Ascending aorta (tissue), 2 donors: ENCODE data around the gene TMEM161B. TPM values are rescaled to one million over a fixed set of nuclear protein-coding genes. Genes with fewer than 3 reads are reported as not detected.

Experiments used
- DNase-seq, 2 donors: peaks; one replicate each; pipeline ENCODE4 v3.0.0-alpha.2; 2019; ENCODE audit warnings: low spot score in 2 of 2
- H3K27ac ChIP-seq, 2 donors: fragments of 200-600 bp; sonication (generic); one replicate each; pipeline ENCODE4 v1.5.1; 2016 to 2017; ENCODE audit warnings: mild to moderate bottlenecking in 1 of 2
- H3K27me3 ChIP-seq: fragments of 200-600 bp; sonication (generic); one replicate; pipeline ENCODE4 v1.5.1; 2017
- H3K36me3 ChIP-seq, 2 donors: fragments of 200-600 bp; sonication (generic); one replicate each; pipeline ENCODE4 v1.5.1; 2016
- H3K4me1 ChIP-seq, 2 donors: fragments of 200-600 bp; sonication (generic); one replicate each; pipeline ENCODE4 v1.5.1; 2016 to 2017; ENCODE audit warnings: mild to moderate bottlenecking in 1 of 2
- H3K4me3 ChIP-seq, 2 donors: fragments of 200-600 bp; sonication (generic); one replicate each; pipeline ENCODE4 v1.5.1; 2016 to 2017; ENCODE audit warnings: mild to moderate bottlenecking in 1 of 2
- H3K9me3 ChIP-seq, 2 donors: fragments of 200-600 bp; sonication (generic); one replicate each; pipeline ENCODE4 v1.5.1; 2016
- intact Hi-C: fragments of 100-400 bp; cut with DNase I; formaldehyde crosslinking; loops from one replicate; pipeline ENCODE4 v1.15.1; 2023
- total RNA-seq: library from RNA; depleted of rRNA; stranded (reverse); fragments of >200 nt; gene quantifications from one replicate; pipeline ENCODE4 v1.1.0, GENCODE V29; 2016
- TF ChIP-seq, protein P1 (sequence below), 3 experiments: fragments of 200-600 bp in 2 of 3; fragments of 450-650 bp in 1 of 3; sonication (generic) in 2 of 3; IDR thresholded peaks; one replicate each; pipeline ENCODE4 v1.5.1; 2016 to 2019; ENCODE audit warnings: antibody characterized with exemption in 3 of 3, mild to moderate bottlenecking in 1 of 3, moderate library complexity in 1 of 3

TMEM161B gene
- total RNA-seq, 1 donor from 2014 or later: 3.7 TPM

- Histone ChIP-seq H3K27ac (no peak overlapping the region), H3K36me3 (no peaks in the 10 kb centered on the region), H3K27me3 (no peaks in the 10 kb centered on the region), H3K9me3 (no peaks in the 10 kb centered on the region), H3K4me1 (no peaks in the 10 kb centered on the region), H3K4me3 (no peak overlapping the region)
- no peak for DNase-seq
- intact Hi-C loops: no loop called here
- TF ChIP-seq, protein P1, sequence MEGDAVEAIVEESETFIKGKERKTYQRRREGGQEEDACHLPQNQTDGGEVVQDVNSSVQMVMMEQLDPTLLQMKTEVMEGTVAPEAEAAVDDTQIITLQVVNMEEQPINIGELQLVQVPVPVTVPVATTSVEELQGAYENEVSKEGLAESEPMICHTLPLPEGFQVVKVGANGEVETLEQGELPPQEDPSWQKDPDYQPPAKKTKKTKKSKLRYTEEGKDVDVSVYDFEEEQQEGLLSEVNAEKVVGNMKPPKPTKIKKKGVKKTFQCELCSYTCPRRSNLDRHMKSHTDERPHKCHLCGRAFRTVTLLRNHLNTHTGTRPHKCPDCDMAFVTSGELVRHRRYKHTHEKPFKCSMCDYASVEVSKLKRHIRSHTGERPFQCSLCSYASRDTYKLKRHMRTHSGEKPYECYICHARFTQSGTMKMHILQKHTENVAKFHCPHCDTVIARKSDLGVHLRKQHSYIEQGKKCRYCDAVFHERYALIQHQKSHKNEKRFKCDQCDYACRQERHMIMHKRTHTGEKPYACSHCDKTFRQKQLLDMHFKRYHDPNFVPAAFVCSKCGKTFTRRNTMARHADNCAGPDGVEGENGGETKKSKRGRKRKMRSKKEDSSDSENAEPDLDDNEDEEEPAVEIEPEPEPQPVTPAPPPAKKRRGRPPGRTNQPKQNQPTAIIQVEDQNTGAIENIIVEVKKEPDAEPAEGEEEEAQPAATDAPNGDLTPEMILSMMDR (IDR thresholded peaks at IDR 0.05): no peak
Observed at GRCh38 chr5:88258636-88259035, 10.0 kb downstream of the TMEM161B start.

DNA sequence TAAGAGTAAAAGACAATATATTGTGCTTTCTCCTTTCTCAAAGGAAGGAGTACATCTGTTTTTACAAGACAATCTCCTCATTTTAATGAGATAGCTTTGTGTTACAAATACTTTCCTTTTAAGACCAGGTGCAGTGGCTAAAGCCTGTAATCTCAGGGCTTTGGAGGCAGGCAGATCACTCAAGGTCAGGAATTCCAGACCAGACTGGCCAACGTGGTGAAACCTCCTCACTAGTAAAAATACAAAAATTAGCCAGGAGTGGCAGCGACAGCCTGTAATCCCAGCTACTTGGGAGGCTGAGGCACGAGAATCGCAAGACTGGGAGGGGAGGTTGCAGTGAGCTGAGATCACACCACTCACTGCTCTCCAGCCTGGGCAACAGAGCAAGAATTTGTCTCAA is 11.8 kb downstream of the TMEM161B start:
- intact Hi-C loops: no loop called here
- Histone ChIP-seq H3K9me3 (no peaks in the 10 kb centered on the region), H3K36me3 (no peaks in the 10 kb centered on the region), H3K4me1 (no peaks in the 10 kb centered on the region), H3K27ac (no peak overlapping the region), H3K27me3 (no peaks in the 10 kb centered on the region), H3K4me3 (no peak overlapping the region)
- TF ChIP-seq, protein P1 (IDR thresholded peaks at IDR 0.05): no peak
- no peak for DNase-seq

- Histone ChIP-seq H3K9me3 (no peaks in the 10 kb centered on the region), H3K4me1 (no peaks in the 10 kb centered on the region), H3K4me3 (no peak overlapping the region), H3K27ac (no peak overlapping the region), H3K36me3 (no peaks in the 10 kb centered on the region), H3K27me3 (no peaks in the 10 kb centered on the region)
- DNase-seq: no peak
- intact Hi-C loops: no loop called here
- TF ChIP-seq, protein P1 (IDR thresholded peaks at IDR 0.05): no peak
Observed at GRCh38 chr5:88256037-88256436, 12.6 kb downstream of the TMEM161B start.

DNA sequence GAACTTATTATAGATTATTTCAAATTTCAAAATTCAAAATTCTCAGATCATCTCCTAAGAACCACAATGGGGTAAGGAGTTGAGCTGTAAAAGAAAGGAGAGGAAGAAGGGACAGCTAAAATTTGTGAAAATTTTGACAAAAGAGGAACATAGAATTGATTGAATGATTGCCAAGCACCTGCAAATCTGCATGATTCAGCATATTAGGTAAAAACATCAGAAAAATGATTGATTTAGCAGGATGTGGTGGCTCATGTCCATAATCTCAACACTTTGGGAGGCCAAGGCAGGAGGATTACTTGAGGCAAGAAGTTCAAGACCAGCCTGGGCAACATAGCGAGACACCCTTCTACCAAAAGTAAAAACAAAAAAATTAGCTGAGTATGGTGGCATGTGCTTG is 14.3 kb downstream of the TMEM161B start:
- TF ChIP-seq, protein P1 (IDR thresholded peaks at IDR 0.05): no peak

GRCh38 chr5:88251048-88251711 is 17.5 kb downstream of the TMEM161B start:
- Histone ChIP-seq H3K36me3 (no peaks in the 10 kb centered on the region), H3K4me3 (no peak overlapping the region), H3K9me3 (no peaks in the 10 kb centered on the region), H3K4me1 (no peaks in the 10 kb centered on the region), H3K27me3 (no peaks in the 10 kb centered on the region), H3K27ac (no peak overlapping the region)
- no peak for DNase-seq
- TF ChIP-seq, protein P1 (IDR thresholded peaks at IDR 0.05): no peak
- intact Hi-C loops: no loop called here

More for the DNA sequence above, 14.3 kb downstream of the TMEM161B start:
- Histone ChIP-seq H3K4me1 (no peaks in the 10 kb centered on the region), H3K9me3 (no peaks in the 10 kb centered on the region), H3K36me3 (no peaks in the 10 kb centered on the region), H3K4me3 (no peak overlapping the region), H3K27ac (no peak overlapping the region), H3K27me3 (no peaks in the 10 kb centered on the region)
- intact Hi-C loops: no loop called here
- no peak for DNase-seq

DNA sequence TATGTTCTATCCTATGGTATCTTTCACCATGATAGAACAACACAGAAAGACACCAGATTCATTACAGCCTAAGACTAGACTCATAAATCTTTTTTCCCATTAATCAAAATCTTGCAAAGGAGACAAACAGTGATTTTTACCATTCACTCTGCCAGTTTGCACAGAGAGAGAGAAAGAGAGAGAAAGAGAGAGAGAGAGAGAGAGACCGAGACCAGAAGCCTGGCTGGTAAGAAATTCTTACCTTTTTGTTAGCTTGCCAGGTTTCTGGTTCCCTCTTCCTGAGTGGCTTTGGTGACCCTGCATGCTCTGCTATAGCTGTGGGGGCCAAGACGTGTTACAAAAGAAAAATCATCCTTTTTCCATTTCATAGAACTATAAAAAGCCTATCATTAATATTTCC is 18.6 kb downstream of the TMEM161B start:
- Histone ChIP-seq H3K9me3 (no peaks in the 10 kb centered on the region), H3K27ac (no peak overlapping the region), H3K27me3 (no peaks in the 10 kb centered on the region), H3K36me3 (no peaks in the 10 kb centered on the region), H3K4me3 (no peak overlapping the region), H3K4me1 (no peaks in the 10 kb centered on the region)
- intact Hi-C loops: no loop called here
- no peak for DNase-seq
- TF ChIP-seq, protein P1 (IDR thresholded peaks at IDR 0.05): no peak
